Cardiac fibroblast (primary cell): Measurements from ENCODE around the gene SDK1.

Experiments used
- DNase-seq, 2 donors: peaks; one replicate each; pipeline versions ENCODE4 v3.0.0 to v3.0.0-alpha.2; 2010; ENCODE audit warnings: low read depth in 2 of 2
- H3K4me3 ChIP-seq, 2 donors: replicated peaks in 1 of 2; 1 replicate in 1 of 2; 2 replicates in 1 of 2; pipeline ENCODE4 v1.5.1; 2011; ENCODE audit warnings: low read depth in 2 of 2, low read length in 2 of 2, mild to moderate bottlenecking in 2 of 2, moderate library complexity in 1 of 2
- CTCF ChIP-seq: IDR thresholded peaks from one replicate; pipeline ENCODE4 v1.5.1; 2011; ENCODE audit warnings: low read depth, mild to moderate bottlenecking, low read length, inconsistent platforms

SDK1 gene

GRCh38 chr7:3551536-3551935 is 250.5 kb downstream of the SDK1 start:
- H3K4me3 ChIP-seq: no peak overlapping the region
- no peak for DNase-seq
- no peak for TF ChIP-seq CTCF

GRCh38 chr7:3552499-3552898 is 251.4 kb downstream of the SDK1 start:
- DNase-seq: peak in 1 of 2 donors; percentile 32
- no peak overlapping the region for H3K4me3 ChIP-seq
- TF ChIP-seq CTCF: no peak

- TF ChIP-seq CTCF: no peak
- DNase-seq: peak in 1 of 2 donors; percentile 3
These were observed 257.3 kb downstream of the SDK1 start for GRCh38 chr7:3558400-3558799.

GRCh38 chr7:3559278-3559677 is 258.2 kb downstream of the SDK1 start:
- no peak overlapping the region for H3K4me3 ChIP-seq
- peak; percentile 95 to 99 for DNase-seq
- no peak for TF ChIP-seq CTCF

More at GRCh38 chr7:3558400-3558799, 257.3 kb downstream of the SDK1 start:
- H3K4me3 ChIP-seq: no peak overlapping the region

- no peak overlapping the region for H3K4me3 ChIP-seq
- TF ChIP-seq CTCF: no peak
- DNase-seq: no peak
These were observed 259.4 kb downstream of the SDK1 start for GRCh38 chr7:3560495-3560894.

GRCh38 chr7:3561932-3562331 is 260.9 kb downstream of the SDK1 start:
- DNase-seq: no peak
- no peak for TF ChIP-seq CTCF
- H3K4me3 ChIP-seq: no peak overlapping the region

- H3K4me3 ChIP-seq: no peak overlapping the region
- TF ChIP-seq CTCF: no peak
- no peak for DNase-seq
These were observed 263.2 kb downstream of the SDK1 start for GRCh38 chr7:3564231-3564630.
